Trophoblast cell (in vitro differentiated cells and primary cell): ENCODE results near the gene LHX5.

ENCODE experiments used
- DNase-seq, 2 donors: peaks; one replicate each; pipeline ENCODE4 v3.0.0-alpha.2; 2016
- H2AFZ ChIP-seq: 2 replicates; pipeline ENCODE4 v1.6.1; 2013; ENCODE audit warnings: low read length, moderate library complexity, mild to moderate bottlenecking; ENCODE audit not compliant: insufficient read depth, poor library complexity
- H2AK5ac ChIP-seq: 2 replicates; pipeline ENCODE4 v1.6.1; 2013; ENCODE audit warnings: mild to moderate bottlenecking, low read length
- H2BK120ac ChIP-seq: 2 replicates; pipeline ENCODE4 v1.6.1; 2013; ENCODE audit warnings: low read length, mild to moderate bottlenecking, moderate library complexity; ENCODE audit not compliant: insufficient read depth, poor library complexity
- H2BK12ac ChIP-seq: 2 replicates; pipeline ENCODE4 v1.6.1; 2013; ENCODE audit warnings: mild to moderate bottlenecking, low read length, moderate library complexity
- H2BK5ac ChIP-seq: 2 replicates; pipeline ENCODE4 v1.6.1; 2013; ENCODE audit warnings: low read length, low read depth, moderate library complexity, mild to moderate bottlenecking; ENCODE audit not compliant: poor library complexity
- H3K14ac ChIP-seq: 2 replicates; pipeline ENCODE4 v1.6.1; 2013; ENCODE audit warnings: mild to moderate bottlenecking, low read length
- H3K18ac ChIP-seq: 2 replicates; pipeline ENCODE4 v1.6.1; 2013; ENCODE audit warnings: mild to moderate bottlenecking, low read length
- H3K23ac ChIP-seq: 2 replicates; pipeline ENCODE4 v1.6.1; 2013; ENCODE audit warnings: low read length
- H3K27ac ChIP-seq: 2 replicates; pipeline ENCODE4 v1.5.1; 2013; ENCODE audit warnings: low read depth, mild to moderate bottlenecking, inconsistent platforms, low read length, moderate library complexity
- H3K27me3 ChIP-seq: 2 replicates; pipeline ENCODE4 v1.6.1; 2013; ENCODE audit warnings: inconsistent platforms, mild to moderate bottlenecking, low read length, moderate library complexity; ENCODE audit not compliant: insufficient read depth
- H3K36me3 ChIP-seq, 2 experiments: 1 replicate in 1 of 2; 2 replicates in 1 of 2; pipeline ENCODE4 v1.6.1; 2013; ENCODE audit warnings: low read length in 2 of 2, mild to moderate bottlenecking in 2 of 2, moderate library complexity in 1 of 2; ENCODE audit not compliant: insufficient read depth in 2 of 2, control insufficient read depth in 1 of 2
- H3K4ac ChIP-seq: 2 replicates; pipeline ENCODE4 v1.6.1; 2013; ENCODE audit warnings: low read depth, mild to moderate bottlenecking, low read length, moderate library complexity
- H3K4me1 ChIP-seq, 2 experiments: 1 replicate in 1 of 2; 2 replicates in 1 of 2; pipeline ENCODE4 v1.6.1; 2013; ENCODE audit warnings: low read length in 2 of 2, mild to moderate bottlenecking in 2 of 2, moderate library complexity in 1 of 2; ENCODE audit not compliant: insufficient read depth in 2 of 2, control insufficient read depth in 1 of 2
- H3K4me2 ChIP-seq: 2 replicates; pipeline ENCODE4 v1.6.1; 2013; ENCODE audit warnings: inconsistent platforms, mild to moderate bottlenecking, low read length, moderate library complexity
- H3K4me3 ChIP-seq: 2 replicates; pipeline ENCODE4 v1.5.1; 2013; ENCODE audit warnings: mild to moderate bottlenecking, low read depth, low read length, inconsistent platforms
- H3K79me1 ChIP-seq: one replicate; pipeline ENCODE4 v1.6.1; 2013; ENCODE audit warnings: low read length
- H3K79me2 ChIP-seq: 2 replicates; pipeline ENCODE4 v1.6.1; 2013; ENCODE audit warnings: low read length, mild to moderate bottlenecking; ENCODE audit not compliant: control insufficient read depth, insufficient read depth, poor library complexity
- H3K9ac ChIP-seq: 2 replicates; pipeline ENCODE4 v1.6.1; 2013; ENCODE audit warnings: mild to moderate bottlenecking, low read length
- H3K9me3 ChIP-seq: 2 replicates; pipeline ENCODE4 v1.6.1; 2013; ENCODE audit warnings: low read depth, mild to moderate bottlenecking, control low read depth, inconsistent platforms, low read length; ENCODE audit not compliant: insufficient read depth
- H4K12ac ChIP-seq: 2 replicates; pipeline ENCODE4 v1.6.1; 2013; ENCODE audit warnings: low read depth, mild to moderate bottlenecking, low read length, moderate library complexity
- H4K8ac ChIP-seq: 2 replicates; pipeline ENCODE4 v1.6.1; 2013; ENCODE audit warnings: low read depth, mild to moderate bottlenecking, low read length, moderate library complexity
- H4K91ac ChIP-seq: one replicate; pipeline ENCODE4 v1.6.1; 2013; ENCODE audit warnings: low read depth, mild to moderate bottlenecking, low read length, moderate library complexity
- WGBS: extraction: QIAGEN DNeasy Blood & Tissue Kit; methylation state at CpG from one replicate; pipeline ENCODE4 v1.1.7; 2013; ENCODE audit warnings: missing lambda C conversion rate; ENCODE audit not compliant: insufficient read length, insufficient coverage; ENCODE audit errors: extremely low coverage; 5-methylcytosine and 5-hydroxymethylcytosine counted together

LHX5 gene

DNA sequence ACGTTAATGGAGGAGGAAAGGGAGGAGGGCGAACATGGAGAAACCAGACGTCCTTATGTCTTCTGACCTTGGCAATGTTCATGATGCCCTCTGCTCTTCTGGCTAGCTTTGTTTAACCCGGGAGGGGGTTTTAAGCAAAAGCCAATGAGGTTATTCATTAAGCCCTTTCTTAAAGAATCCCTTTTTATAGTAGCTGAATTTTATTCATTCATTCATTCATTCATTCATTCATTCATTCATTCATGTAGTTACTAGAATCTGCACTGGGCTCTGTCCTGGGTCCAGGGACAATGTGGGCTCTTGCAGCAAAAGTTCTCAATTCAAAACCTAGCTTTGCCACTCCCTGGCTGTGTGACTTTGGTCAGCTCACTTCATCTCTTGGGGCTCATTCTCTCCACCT lies 14.0 kb downstream of the LHX5 start:
- H3K4ac ChIP-seq: no peak overlapping the region
- H3K23ac ChIP-seq: no peak overlapping the region
- no peak overlapping the region for H4K12ac ChIP-seq
- no peaks in the 10 kb centered on the region for H3K36me3 ChIP-seq
- H2BK12ac ChIP-seq: no peak overlapping the region
- H3K4me1 ChIP-seq: peaks cover 0 to 2% of the 10 kb centered on the region in 2 experiments
- no peak overlapping the region for H2AFZ ChIP-seq
- no peak overlapping the region for H3K14ac ChIP-seq
- H3K4me3 ChIP-seq: no peak overlapping the region
- H3K4me2 ChIP-seq: no peak overlapping the region
- H2AK5ac ChIP-seq: no peak overlapping the region
- peaks cover 7% of the 10 kb centered on the region for H3K27me3 ChIP-seq
- H3K9ac ChIP-seq: no peak overlapping the region
- H2BK5ac ChIP-seq: no peak overlapping the region
- H3K79me2 ChIP-seq: no peaks in the 10 kb centered on the region
- no peaks in the 10 kb centered on the region for H3K9me3 ChIP-seq
- no CpG with 5 or more reads among the region's 4 CpGs for WGBS
- no peak for DNase-seq
- no peak overlapping the region for H4K91ac ChIP-seq
- no peak overlapping the region for H2BK120ac ChIP-seq
- H3K79me1 ChIP-seq: no peaks in the 10 kb centered on the region
- H3K18ac ChIP-seq: no peak overlapping the region
- no peak overlapping the region for H4K8ac ChIP-seq
- no peak overlapping the region for H3K27ac ChIP-seq

DNA sequence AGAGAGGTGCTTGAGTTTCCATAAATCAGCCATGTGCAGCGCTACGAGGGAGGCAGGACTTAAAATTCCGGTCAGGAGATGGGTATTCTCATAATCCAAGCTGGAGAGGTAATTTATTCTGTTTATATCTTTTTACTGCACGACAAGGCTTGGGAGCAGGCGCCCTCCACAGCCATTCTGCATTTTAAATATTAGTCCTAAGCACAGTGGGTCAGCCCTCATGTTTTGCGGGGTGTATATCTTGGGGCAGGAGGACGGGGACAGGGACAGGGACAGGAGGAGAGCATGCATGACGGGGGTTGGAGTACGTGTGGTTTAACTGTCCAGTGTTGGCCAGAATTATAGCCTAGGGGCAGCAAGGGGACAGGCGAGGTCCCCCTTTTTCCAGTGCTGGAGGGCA lies 14.5 kb downstream of the LHX5 start:
- no peaks in the 10 kb centered on the region for H3K79me2 ChIP-seq
- H3K9me3 ChIP-seq: no peaks in the 10 kb centered on the region
- H3K27me3 ChIP-seq: peaks cover 3% of the 10 kb centered on the region
- H3K14ac ChIP-seq: no peak overlapping the region
- H4K91ac ChIP-seq: no peak overlapping the region
- no peak overlapping the region for H3K23ac ChIP-seq
- no peaks in the 10 kb centered on the region for H3K79me1 ChIP-seq
- H3K4me1 ChIP-seq: peaks cover 0 to under 1% of the 10 kb centered on the region in 2 experiments
- H3K4me3 ChIP-seq: no peak overlapping the region
- H3K27ac ChIP-seq: no peak overlapping the region
- no peak overlapping the region for H2BK5ac ChIP-seq
- no peak for DNase-seq
- no peak overlapping the region for H2AK5ac ChIP-seq
- H2BK12ac ChIP-seq: no peak overlapping the region
- H3K36me3 ChIP-seq: no peaks in the 10 kb centered on the region
- H2BK120ac ChIP-seq: no peak overlapping the region
- no peak overlapping the region for H3K4me2 ChIP-seq
- H2AFZ ChIP-seq: no peak overlapping the region
- no peak overlapping the region for H4K8ac ChIP-seq
- no peak overlapping the region for H3K9ac ChIP-seq
- H3K4ac ChIP-seq: no peak overlapping the region
- no peak overlapping the region for H3K18ac ChIP-seq
- H4K12ac ChIP-seq: no peak overlapping the region
- WGBS: no CpG with 5 or more reads among the region's 10 CpGs

DNA sequence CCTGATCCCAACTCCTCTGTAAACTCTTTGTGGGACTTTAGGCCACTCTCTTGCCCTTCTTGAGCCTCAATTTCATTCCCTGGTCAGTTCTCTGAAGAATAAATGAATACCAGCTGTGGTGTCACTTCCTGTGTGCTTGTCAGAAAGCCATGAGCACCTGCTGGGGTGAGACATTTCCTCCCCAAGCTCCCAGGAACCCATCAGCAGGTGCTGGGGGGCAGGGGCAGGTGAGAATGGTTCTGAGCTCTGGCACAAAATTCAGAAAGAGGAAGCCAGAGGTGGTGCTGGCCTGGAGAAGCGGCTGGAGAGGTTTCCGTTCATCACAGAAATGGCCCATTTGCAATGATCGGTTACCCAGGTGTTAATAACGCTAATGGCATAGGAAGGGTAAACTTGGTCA lies 14.9 kb downstream of the LHX5 start:
- no peaks in the 10 kb centered on the region for H3K79me1 ChIP-seq
- no peak overlapping the region for H3K14ac ChIP-seq
- WGBS: no CpG with 5 or more reads among the region's 4 CpGs
- no peaks in the 10 kb centered on the region for H3K36me3 ChIP-seq
- H3K27me3 ChIP-seq: peaks cover 3% of the 10 kb centered on the region
- H4K91ac ChIP-seq: no peak overlapping the region
- no peak overlapping the region for H3K4ac ChIP-seq
- H2BK5ac ChIP-seq: no peak overlapping the region
- no peak overlapping the region for H2AK5ac ChIP-seq
- no peak overlapping the region for H4K8ac ChIP-seq
- H3K79me2 ChIP-seq: no peaks in the 10 kb centered on the region
- H3K4me1 ChIP-seq: no peaks in the 10 kb centered on the region
- no peak overlapping the region for H3K9ac ChIP-seq
- no peak overlapping the region for H3K4me2 ChIP-seq
- no peak overlapping the region for H4K12ac ChIP-seq
- no peak for DNase-seq
- no peaks in the 10 kb centered on the region for H3K9me3 ChIP-seq
- no peak overlapping the region for H3K23ac ChIP-seq
- H3K4me3 ChIP-seq: no peak overlapping the region
- H2AFZ ChIP-seq: no peak overlapping the region
- no peak overlapping the region for H3K18ac ChIP-seq
- H3K27ac ChIP-seq: no peak overlapping the region
- no peak overlapping the region for H2BK120ac ChIP-seq
- H2BK12ac ChIP-seq: no peak overlapping the region

DNA sequence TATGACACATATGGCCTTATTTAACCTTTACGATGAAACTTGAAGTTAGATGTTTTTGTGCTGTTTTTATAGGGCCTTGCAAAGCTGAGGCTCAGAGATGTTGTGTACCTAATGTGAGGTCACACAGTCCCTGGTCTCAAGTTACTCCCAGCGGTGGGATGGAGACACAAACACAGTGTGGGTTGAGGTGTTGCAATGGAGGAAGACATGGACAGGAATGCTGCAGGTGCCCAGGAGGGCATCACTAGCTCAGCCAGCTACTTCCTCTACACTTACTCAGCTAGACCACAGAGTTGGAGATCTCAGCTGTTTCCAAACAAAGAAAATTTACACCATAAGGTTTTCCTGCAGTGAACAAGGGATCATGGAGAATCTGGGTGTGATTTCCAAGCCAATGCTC lies 15.5 kb downstream of the LHX5 start:
- Histone ChIP-seq H3K23ac (no peak overlapping the region), H3K9ac (peak overlapping the region; percentile 49), H3K4me2 (no peak overlapping the region), H3K79me2 (no peaks in the 10 kb centered on the region), H2BK5ac (no peak overlapping the region), H2AFZ (no peak overlapping the region), H3K36me3 (no peaks in the 10 kb centered on the region), H3K79me1 (no peaks in the 10 kb centered on the region), H3K27ac (no peak overlapping the region), H4K8ac (no peak overlapping the region), H2AK5ac (no peak overlapping the region), H3K9me3 (no peaks in the 10 kb centered on the region), H2BK120ac (no peak overlapping the region), H3K4me1 (no peaks in the 10 kb centered on the region), H4K91ac (no peak overlapping the region), H3K18ac (no peak overlapping the region), H3K14ac (no peak overlapping the region), H2BK12ac (no peak overlapping the region), H3K4ac (no peak overlapping the region), H3K4me3 (no peak overlapping the region), H4K12ac (no peak overlapping the region), H3K27me3 (peaks cover 3% of the 10 kb centered on the region)
- WGBS: no CpG with 5 or more reads among the region's 2 CpGs
- DNase-seq: no peak
